SK-N-SH (cell line): ENCODE measurements around the gene CRACR2A. TPM values are rescaled to one million over a fixed set of nuclear protein-coding genes. Genes with fewer than 3 reads are reported as not detected.

Experiments
- CTCF ChIA-PET: fragments of 300-600, 350-600 bp; formaldehyde crosslinking; extraction: SDS; loops from one replicate; lab custom pipeline; 2021; lab: Yijun Ruan, JAX
- POLR2A ChIA-PET: fragments of 350-600 bp; sonication (Branson Sonifier 250); formaldehyde crosslinking; extraction: SDS; loops from one replicate; lab custom pipeline; 2020; ENCODE audit warnings: antibody characterized with exemption, inconsistent platforms; lab: Yijun Ruan, JAX
- DNase-seq: peaks from one replicate; pipeline ENCODE4 v3.0.0; 2012
- H2AFZ ChIP-seq: fragments of 200-600 bp; sonication (generic); 2 replicates; pipeline ENCODE4 v1.8.1; 2016; ENCODE audit warnings: antibody characterized with exemption, mild to moderate bottlenecking, low read depth
- H3F3A ChIP-seq: fragments of 200-600 bp; sonication (generic); replicated peaks from 2 replicates; pipeline ENCODE3; 2016; ENCODE audit warnings: antibody characterized with exemption, mild to moderate bottlenecking; ENCODE audit not compliant: insufficient read depth
- H3K27ac ChIP-seq, 2 experiments: fragments of 200-500 bp in 1 of 2; fragments of 200-600 bp in 1 of 2; sonication (Bioruptor generic) in 1 of 2; sonication (generic), shearing (Covaris generic) in 1 of 2; 2 replicates each; pipeline versions ENCODE4 v1.5.1 to v1.6.1; 2014 to 2016; ENCODE audit warnings: low read depth in 2 of 2, inconsistent platforms in 1 of 2, low read length in 1 of 2, mild to moderate bottlenecking in 1 of 2, mixed read lengths in 1 of 2
- H3K27me3 ChIP-seq: fragments of 200-600 bp; sonication (generic), shearing (Covaris generic); 2 replicates; pipeline ENCODE4 v1.6.1; 2016; ENCODE audit warnings: mixed run types; ENCODE audit not compliant: insufficient read depth
- H3K36me3 ChIP-seq, 2 experiments: fragments of 200-500 bp in 1 of 2; fragments of 200-600 bp in 1 of 2; sonication (Bioruptor generic) in 1 of 2; sonication (generic) in 1 of 2; replicated peaks in 1 of 2; 2 replicates each; pipeline versions ENCODE3 to v1.5.1; 2014 to 2016; ENCODE audit warnings: low read length in 1 of 2, mild to moderate bottlenecking in 1 of 2; ENCODE audit not compliant: insufficient read depth in 2 of 2, control insufficient read depth in 1 of 2
- H3K4me1 ChIP-seq, 2 experiments: fragments of 200-500 bp in 1 of 2; fragments of 200-600 bp in 1 of 2; sonication (Bioruptor generic) in 1 of 2; sonication (generic), shearing (Covaris generic) in 1 of 2; 2 replicates each; pipeline versions ENCODE4 v1.5.1 to v1.6.1; 2014 to 2016; ENCODE audit warnings: low read depth in 1 of 2, low read length in 1 of 2, mixed run types in 1 of 2; ENCODE audit not compliant: insufficient read depth in 2 of 2, control insufficient read depth in 1 of 2
- H3K4me2 ChIP-seq: fragments of 200-600 bp; sonication (generic), shearing (Covaris generic); 2 replicates; pipeline ENCODE4 v1.6.1; 2017; ENCODE audit warnings: mixed run types
- H3K4me3 ChIP-seq, 2 experiments: fragments of 200-500 bp in 1 of 2; fragments of 200-600 bp in 1 of 2; sonication (Bioruptor generic) in 1 of 2; sonication (generic), shearing (Covaris generic) in 1 of 2; 2 replicates each; pipeline versions ENCODE4 v1.5.1 to v1.8.1; 2014 to 2016; ENCODE audit warnings: low read depth in 2 of 2, inconsistent platforms in 1 of 2, low read length in 1 of 2, mild to moderate bottlenecking in 1 of 2, mixed read lengths in 1 of 2, moderate library complexity in 1 of 2
- H3K79me2 ChIP-seq: fragments of 200-600 bp; sonication (generic); 2 replicates; pipeline ENCODE4 v1.8.1; 2017; ENCODE audit warnings: mild to moderate bottlenecking; ENCODE audit not compliant: insufficient read depth
- H3K9ac ChIP-seq: fragments of 200-600 bp; sonication (generic); 2 replicates; pipeline ENCODE4 v1.6.1; 2017; ENCODE audit warnings: mixed run types
- H3K9me2 ChIP-seq: fragments of 200-600 bp; sonication (generic); 2 replicates; pipeline ENCODE4 v1.6.1; 2017; ENCODE audit warnings: mixed run types
- H3K9me3 ChIP-seq: fragments of 200-600 bp; sonication (generic); 2 replicates; pipeline ENCODE4 v1.6.1; 2017; ENCODE audit warnings: mixed run types, mild to moderate bottlenecking, moderate library complexity
- H4K20me1 ChIP-seq: fragments of 200-600 bp; sonication (generic); 2 replicates; pipeline ENCODE4 v1.6.1; 2017; ENCODE audit warnings: mild to moderate bottlenecking, mixed run types; ENCODE audit not compliant: insufficient read depth
- FOSL2 ChIP-seq: IDR thresholded peaks from 2 replicates; pipeline ENCODE4 v1.4.0; 2012; ENCODE audit warnings: low read depth, mild to moderate bottlenecking, moderate library complexity, borderline replicate concordance
- FOXJ3 ChIP-seq: sonication (generic); formaldehyde crosslinking; IDR thresholded peaks from 2 replicates; pipeline ENCODE4 v1.5.1; 2020; ENCODE audit warnings: mild to moderate bottlenecking, missing genetic modification reagents
- GABPA ChIP-seq: IDR thresholded peaks from 2 replicates; pipeline ENCODE4 v1.4.0; 2012; ENCODE audit warnings: low read depth, mild to moderate bottlenecking
- RFX5 ChIP-seq: IDR thresholded peaks from 2 replicates; pipeline ENCODE4 v1.6.1; 2012; ENCODE audit warnings: mild to moderate bottlenecking, improper control_type of control experiment, low read length
- RXRA ChIP-seq: IDR thresholded peaks from 2 replicates; pipeline ENCODE4 v1.4.0; 2012; ENCODE audit warnings: low read depth, mild to moderate bottlenecking, borderline replicate concordance
- SMC3 ChIP-seq: IDR thresholded peaks from 2 replicates; pipeline ENCODE4 v1.6.1; 2012; ENCODE audit warnings: low read depth, low read length, improper control_type of control experiment
- TAF1 ChIP-seq: IDR thresholded peaks from 2 replicates; pipeline ENCODE4 v1.6.1; 2012; ENCODE audit warnings: low read depth, mild to moderate bottlenecking, low read length, moderate library complexity, borderline replicate concordance
- TCF12 ChIP-seq: IDR thresholded peaks from 2 replicates; pipeline ENCODE4 v1.4.0; 2012
- WGBS: methylation state at CpG from one replicate; pipeline ENCODE4 v1.1.6; 2017; ENCODE audit warnings: low lambda C conversion rate; 5-methylcytosine and 5-hydroxymethylcytosine counted together
- polyA plus RNA-seq, 3 experiments: library from polyadenylated mRNA; depleted of rRNA; stranded (reverse); fragments of >200 nt; gene quantifications; 2 replicates each; pipeline ENCODE4 v1.2.3, GENCODE V29; 2012
- TF ChIP-seq, protein P1 (sequence below): IDR thresholded peaks from 2 replicates; pipeline ENCODE4 v1.4.0; 2012; ENCODE audit warnings: low read depth, borderline replicate concordance
- TF ChIP-seq, protein P2 (sequence below): fragments of 150-350 bp; IDR thresholded peaks from 2 replicates; pipeline ENCODE4 v1.6.1; 2016; ENCODE audit warnings: mild to moderate bottlenecking, low read depth, low read length
- TF ChIP-seq, protein P3 (sequence below): IDR thresholded peaks from 2 replicates; pipeline ENCODE4 v1.4.0; 2012; ENCODE audit warnings: low read depth
- TF ChIP-seq, protein P4 (sequence below): IDR thresholded peaks from 2 replicates; pipeline ENCODE4 v1.6.1; 2012; ENCODE audit warnings: mild to moderate bottlenecking, low read depth, low read length, moderate library complexity

The CRACR2A gene
- polyA plus RNA-seq, 1 of the 3 experiments (the other 2 are of a cell fraction) = 0.12 TPM

DNA sequence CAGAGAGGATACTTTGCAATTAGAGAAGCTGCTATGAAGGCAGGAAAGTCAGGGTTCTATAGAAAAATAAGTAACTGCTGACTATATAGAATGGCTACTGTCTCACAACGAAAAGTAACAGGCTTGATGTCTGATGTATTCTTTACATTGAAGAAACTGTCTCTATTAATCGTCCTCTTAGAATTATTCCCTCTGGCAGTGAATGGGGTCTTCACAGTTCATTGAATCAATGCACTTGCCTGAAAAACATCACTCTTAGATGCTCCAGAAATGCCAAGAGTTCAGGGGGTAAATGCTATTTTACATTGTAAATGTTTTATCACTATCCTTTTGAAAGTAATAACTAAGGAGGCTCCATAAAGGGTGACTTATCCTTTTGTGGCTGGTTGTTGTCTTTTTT lies 37.7 kb upstream of the CRACR2A start:
- WGBS = 26% methylated on average over 2 of the region's 2 CpGs
- Histone ChIP-seq H3K4me1 (no peaks in the 10 kb centered on the region), H3F3A (no peaks in the 10 kb centered on the region), H2AFZ (no peak overlapping the region)
- TF ChIP-seq TAF1 (no peak), GABPA (no peak), FOXJ3 (CRISPR knock-in tag) (no peak), RFX5 (no peak), TCF12 (no peak), SMC3 (no peak), RXRA (no peak)
- TF ChIP-seq, protein P1, sequence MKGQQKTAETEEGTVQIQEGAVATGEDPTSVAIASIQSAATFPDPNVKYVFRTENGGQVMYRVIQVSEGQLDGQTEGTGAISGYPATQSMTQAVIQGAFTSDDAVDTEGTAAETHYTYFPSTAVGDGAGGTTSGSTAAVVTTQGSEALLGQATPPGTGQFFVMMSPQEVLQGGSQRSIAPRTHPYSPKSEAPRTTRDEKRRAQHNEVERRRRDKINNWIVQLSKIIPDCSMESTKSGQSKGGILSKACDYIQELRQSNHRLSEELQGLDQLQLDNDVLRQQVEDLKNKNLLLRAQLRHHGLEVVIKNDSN = no peak
- TF ChIP-seq, protein P2, sequence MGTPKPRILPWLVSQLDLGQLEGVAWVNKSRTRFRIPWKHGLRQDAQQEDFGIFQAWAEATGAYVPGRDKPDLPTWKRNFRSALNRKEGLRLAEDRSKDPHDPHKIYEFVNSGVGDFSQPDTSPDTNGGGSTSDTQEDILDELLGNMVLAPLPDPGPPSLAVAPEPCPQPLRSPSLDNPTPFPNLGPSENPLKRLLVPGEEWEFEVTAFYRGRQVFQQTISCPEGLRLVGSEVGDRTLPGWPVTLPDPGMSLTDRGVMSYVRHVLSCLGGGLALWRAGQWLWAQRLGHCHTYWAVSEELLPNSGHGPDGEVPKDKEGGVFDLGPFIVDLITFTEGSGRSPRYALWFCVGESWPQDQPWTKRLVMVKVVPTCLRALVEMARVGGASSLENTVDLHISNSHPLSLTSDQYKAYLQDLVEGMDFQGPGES = no peak
- TF ChIP-seq, protein P3, sequence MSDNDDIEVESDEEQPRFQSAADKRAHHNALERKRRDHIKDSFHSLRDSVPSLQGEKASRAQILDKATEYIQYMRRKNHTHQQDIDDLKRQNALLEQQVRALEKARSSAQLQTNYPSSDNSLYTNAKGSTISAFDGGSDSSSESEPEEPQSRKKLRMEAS = no peak
- TF ChIP-seq, all 33 proteins: peak for 0
- Histone ChIP-seq H4K20me1 (no peaks in the 10 kb centered on the region), H3K27ac (no peak overlapping the region), H3K36me3 (no peaks in the 10 kb centered on the region), H3K79me2 (no peaks in the 10 kb centered on the region), H3K4me3 (no peak overlapping the region), H3K9ac (no peak overlapping the region), H3K27me3 (no peaks in the 10 kb centered on the region), H3K9me3 (no peaks in the 10 kb centered on the region), H3K9me2 (no peaks in the 10 kb centered on the region), H3K4me2 (no peak overlapping the region)
- CTCF ChIA-PET = interaction anchor here (0.6 to 3.6 kb wide), 4 partner anchors 13 to 679 kb away, joined by 3 to 23 read pairs (median 10); no protein-coding TSS in a partner anchor
- POLR2A ChIA-PET = no interaction called here
- DNase-seq = no peak

DNA sequence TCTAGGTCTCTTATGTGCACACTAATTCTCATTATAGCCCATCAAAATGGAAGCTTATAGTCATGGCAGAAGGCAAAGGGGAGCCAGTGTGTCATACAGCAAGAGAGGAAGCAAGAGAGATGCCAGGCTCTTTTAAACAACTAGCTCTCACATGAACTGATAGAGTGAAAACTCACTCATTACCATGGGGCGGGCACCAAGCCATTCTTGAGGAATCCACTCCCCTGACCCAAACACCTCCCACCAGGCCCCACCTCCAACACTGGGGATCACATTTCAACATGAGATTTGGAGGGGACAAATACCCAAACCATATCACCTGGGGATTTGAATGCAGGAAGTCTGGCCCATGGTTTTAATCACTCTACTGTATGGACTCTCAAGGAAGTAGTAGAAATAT lies 36.9 kb upstream of the CRACR2A start:
- Histone ChIP-seq H3K27ac (no peak overlapping the region), H3K27me3 (no peaks in the 10 kb centered on the region), H3F3A (no peaks in the 10 kb centered on the region), H3K9me3 (no peaks in the 10 kb centered on the region), H3K9me2 (no peaks in the 10 kb centered on the region), H3K4me1 (no peaks in the 10 kb centered on the region), H4K20me1 (no peaks in the 10 kb centered on the region), H3K9ac (no peak overlapping the region), H3K79me2 (no peaks in the 10 kb centered on the region), H2AFZ (no peak overlapping the region), H3K36me3 (no peaks in the 10 kb centered on the region), H3K4me3 (no peak overlapping the region), H3K4me2 (no peak overlapping the region)
- TF ChIP-seq, protein P4, sequence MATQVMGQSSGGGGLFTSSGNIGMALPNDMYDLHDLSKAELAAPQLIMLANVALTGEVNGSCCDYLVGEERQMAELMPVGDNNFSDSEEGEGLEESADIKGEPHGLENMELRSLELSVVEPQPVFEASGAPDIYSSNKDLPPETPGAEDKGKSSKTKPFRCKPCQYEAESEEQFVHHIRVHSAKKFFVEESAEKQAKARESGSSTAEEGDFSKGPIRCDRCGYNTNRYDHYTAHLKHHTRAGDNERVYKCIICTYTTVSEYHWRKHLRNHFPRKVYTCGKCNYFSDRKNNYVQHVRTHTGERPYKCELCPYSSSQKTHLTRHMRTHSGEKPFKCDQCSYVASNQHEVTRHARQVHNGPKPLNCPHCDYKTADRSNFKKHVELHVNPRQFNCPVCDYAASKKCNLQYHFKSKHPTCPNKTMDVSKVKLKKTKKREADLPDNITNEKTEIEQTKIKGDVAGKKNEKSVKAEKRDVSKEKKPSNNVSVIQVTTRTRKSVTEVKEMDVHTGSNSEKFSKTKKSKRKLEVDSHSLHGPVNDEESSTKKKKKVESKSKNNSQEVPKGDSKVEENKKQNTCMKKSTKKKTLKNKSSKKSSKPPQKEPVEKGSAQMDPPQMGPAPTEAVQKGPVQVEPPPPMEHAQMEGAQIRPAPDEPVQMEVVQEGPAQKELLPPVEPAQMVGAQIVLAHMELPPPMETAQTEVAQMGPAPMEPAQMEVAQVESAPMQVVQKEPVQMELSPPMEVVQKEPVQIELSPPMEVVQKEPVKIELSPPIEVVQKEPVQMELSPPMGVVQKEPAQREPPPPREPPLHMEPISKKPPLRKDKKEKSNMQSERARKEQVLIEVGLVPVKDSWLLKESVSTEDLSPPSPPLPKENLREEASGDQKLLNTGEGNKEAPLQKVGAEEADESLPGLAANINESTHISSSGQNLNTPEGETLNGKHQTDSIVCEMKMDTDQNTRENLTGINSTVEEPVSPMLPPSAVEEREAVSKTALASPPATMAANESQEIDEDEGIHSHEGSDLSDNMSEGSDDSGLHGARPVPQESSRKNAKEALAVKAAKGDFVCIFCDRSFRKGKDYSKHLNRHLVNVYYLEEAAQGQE = no peak
- TF ChIP-seq FOXJ3 (CRISPR knock-in tag) (no peak), FOSL2 (no peak)
- POLR2A ChIA-PET = no interaction called here
- CTCF ChIA-PET = interaction anchor here (0.7 to 3.6 kb wide), 4 partner anchors 13 to 489 kb away, joined by 3 to 23 read pairs (median 9); no protein-coding TSS in a partner anchor
- 50% methylated on average over 1 of the region's 1 CpG for WGBS
- no peak for DNase-seq
